ENCODE data around the gene NTM. TPM values are rescaled to one million over a fixed set of nuclear protein-coding genes. Genes with fewer than 3 reads are reported as not detected.

The NTM gene
- total RNA-seq, 2 experiments from 2014 or later: not detected

DNA sequence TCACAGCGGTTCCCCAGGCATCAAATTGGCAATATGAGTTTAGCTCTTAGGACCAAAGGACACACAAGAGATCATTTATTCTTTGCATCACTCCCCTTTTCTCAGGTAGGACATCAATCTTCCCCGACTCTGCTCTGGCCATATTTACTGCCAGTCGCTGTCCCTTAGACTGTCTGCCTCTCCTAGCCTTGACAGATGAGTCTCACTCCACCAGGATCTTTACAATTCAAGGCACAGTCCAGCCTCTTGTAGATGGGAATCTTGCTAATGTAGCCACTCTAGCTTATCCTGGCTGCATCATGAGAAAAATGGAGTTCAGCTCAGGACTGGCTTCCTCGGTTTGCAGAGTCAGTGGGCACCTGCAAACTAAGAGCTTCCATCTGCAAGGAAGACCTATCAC is 915.2 kb downstream of the NTM start:
- no peaks in the 10 kb centered on the region for H3K27me3 Mint-ChIP-seq
- POLR2A ChIA-PET: no interaction called here
- H3K4me3 Mint-ChIP-seq: no peak overlapping the region
- no peaks in the 10 kb centered on the region for H3K4me1 Mint-ChIP-seq
- no peak for ATAC-seq (ENCODE audit: low read depth)
- H3K36me3 Mint-ChIP-seq: no peaks in the 10 kb centered on the region
- H3K9me3 Mint-ChIP-seq: no peaks in the 10 kb centered on the region
- no peak overlapping the region for H3K27ac Mint-ChIP-seq
- DNase-seq: no peak

- Mint-ChIP-seq H3K27me3 (no peaks in the 10 kb centered on the region), H3K36me3 (no peaks in the 10 kb centered on the region), H3K4me1 (no peaks in the 10 kb centered on the region), H3K4me3 (no peak overlapping the region), H3K9me3 (no peaks in the 10 kb centered on the region), H3K27ac (no peak overlapping the region)
- ATAC-seq (ENCODE audit: low read depth): no peak
- DNase-seq: no peak
- POLR2A ChIA-PET: no interaction called here
Observed at GRCh38 chr11:132286106-132286505, 915.7 kb downstream of the NTM start.

DNA sequence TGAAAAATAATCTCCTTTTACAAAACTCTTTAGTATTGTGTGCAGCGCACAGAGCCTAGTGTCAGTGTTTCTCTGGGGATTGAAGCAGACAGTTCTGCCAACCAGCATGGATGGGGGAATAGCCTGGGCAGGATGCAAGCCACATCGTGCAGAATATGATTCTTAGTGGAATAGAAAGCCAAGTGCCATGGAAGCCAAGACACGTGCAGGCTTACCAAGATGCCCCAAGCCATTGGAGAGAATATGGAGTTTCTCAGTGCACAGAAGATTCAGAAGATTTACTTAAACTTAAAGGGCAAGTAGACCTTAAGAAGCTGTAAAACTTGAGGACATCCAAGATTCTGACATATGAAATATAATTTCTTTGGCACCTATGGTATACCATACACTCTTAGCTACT is 917.6 kb downstream of the NTM start:
- POLR2A ChIA-PET: no interaction called here
- H3K27me3 Mint-ChIP-seq: no peaks in the 10 kb centered on the region
- no peaks in the 10 kb centered on the region for H3K36me3 Mint-ChIP-seq
- no peak overlapping the region for H3K4me3 Mint-ChIP-seq
- no peak overlapping the region for H3K27ac Mint-ChIP-seq
- ATAC-seq (ENCODE audit: low read depth) (no peak), DNase-seq (no peak)
- H3K9me3 Mint-ChIP-seq: no peaks in the 10 kb centered on the region
- H3K4me1 Mint-ChIP-seq: no peaks in the 10 kb centered on the region

GRCh38 chr11:132289590-132290256 is 919.3 kb downstream of the NTM start:
- H3K36me3 Mint-ChIP-seq: no peaks in the 10 kb centered on the region
- no peaks in the 10 kb centered on the region for H3K9me3 Mint-ChIP-seq
- no peak overlapping the region for H3K4me3 Mint-ChIP-seq
- DNase-seq (no peak), ATAC-seq (ENCODE audit: low read depth) (no peak)
- no peaks in the 10 kb centered on the region for H3K4me1 Mint-ChIP-seq
- no peaks in the 10 kb centered on the region for H3K27me3 Mint-ChIP-seq
- no peak overlapping the region for H3K27ac Mint-ChIP-seq
- POLR2A ChIA-PET: no interaction called here

DNA sequence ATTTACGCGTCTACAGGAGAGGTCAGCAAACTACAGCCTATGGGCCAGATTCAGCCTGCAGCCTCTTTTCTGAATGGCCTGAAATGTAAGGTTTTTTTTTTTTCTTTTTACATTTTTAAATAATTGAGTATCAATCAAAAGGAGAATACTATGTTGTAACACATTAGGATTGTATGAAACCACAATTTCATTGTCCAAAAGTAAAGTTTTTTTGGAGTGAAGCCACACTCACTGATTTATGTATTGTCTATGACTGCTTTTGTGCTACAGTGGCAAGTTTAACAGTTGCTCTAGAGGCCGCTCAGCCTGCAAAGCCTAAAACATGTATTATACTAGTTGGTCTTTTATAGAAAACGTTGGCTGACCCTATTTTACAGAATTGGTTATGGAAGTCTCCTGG is 923.2 kb downstream of the NTM start:
- Mint-ChIP-seq H3K9me3 (no peaks in the 10 kb centered on the region), H3K36me3 (no peaks in the 10 kb centered on the region), H3K4me1 (no peaks in the 10 kb centered on the region), H3K4me3 (no peak overlapping the region), H3K27ac (no peak overlapping the region), H3K27me3 (no peaks in the 10 kb centered on the region)
- DNase-seq (no peak), ATAC-seq (ENCODE audit: low read depth) (no peak)
- POLR2A ChIA-PET: no interaction called here

DNA sequence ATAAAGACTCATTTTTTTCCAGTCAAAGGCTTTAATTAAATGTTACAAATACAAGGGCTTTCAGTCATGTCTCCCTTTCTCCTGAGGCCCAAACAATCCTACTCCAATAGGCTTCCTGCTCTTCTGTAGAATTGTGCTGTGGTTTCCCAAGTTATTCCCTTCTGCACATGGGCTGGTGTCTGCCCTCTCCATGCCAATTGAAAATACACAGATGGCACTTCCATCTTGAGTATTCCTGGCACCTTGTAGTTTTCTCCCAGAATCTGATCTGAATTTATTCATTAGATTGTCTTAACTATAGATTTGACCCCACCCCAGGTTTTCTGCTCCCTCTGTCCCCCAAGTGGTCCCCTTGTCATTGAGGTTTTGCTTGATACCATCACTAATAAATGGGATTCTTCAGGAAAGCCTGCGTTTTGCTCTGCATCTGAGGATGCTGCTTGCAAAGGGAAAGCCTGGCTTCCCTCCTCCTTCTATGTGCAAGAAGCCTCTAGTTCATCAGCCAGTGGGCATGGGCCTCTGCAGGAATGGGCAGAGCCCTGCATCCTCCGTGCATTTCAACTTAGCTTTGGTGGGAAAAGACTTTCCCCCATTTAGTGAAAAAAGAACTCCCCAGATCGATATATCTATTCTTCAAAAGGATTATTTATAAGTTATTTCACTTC is 926.7 kb downstream of the NTM start:
- Mint-ChIP-seq H3K27me3 (no peaks in the 10 kb centered on the region), H3K36me3 (no peaks in the 10 kb centered on the region), H3K4me3 (no peak overlapping the region), H3K9me3 (no peaks in the 10 kb centered on the region), H3K27ac (no peak overlapping the region), H3K4me1 (no peaks in the 10 kb centered on the region)
- no peak for ATAC-seq (ENCODE audit: low read depth)
- no peak for DNase-seq
- POLR2A ChIA-PET: no interaction called here

- POLR2A ChIA-PET: no interaction called here
- Mint-ChIP-seq H3K27me3 (no peaks in the 10 kb centered on the region), H3K36me3 (no peaks in the 10 kb centered on the region), H3K4me3 (no peak overlapping the region), H3K9me3 (no peaks in the 10 kb centered on the region), H3K4me1 (no peaks in the 10 kb centered on the region), H3K27ac (no peak overlapping the region)
- no peak for ATAC-seq (ENCODE audit: low read depth)
- no peak for DNase-seq
Observed at GRCh38 chr11:132298357-132298756, 927.9 kb downstream of the NTM start.

DNA sequence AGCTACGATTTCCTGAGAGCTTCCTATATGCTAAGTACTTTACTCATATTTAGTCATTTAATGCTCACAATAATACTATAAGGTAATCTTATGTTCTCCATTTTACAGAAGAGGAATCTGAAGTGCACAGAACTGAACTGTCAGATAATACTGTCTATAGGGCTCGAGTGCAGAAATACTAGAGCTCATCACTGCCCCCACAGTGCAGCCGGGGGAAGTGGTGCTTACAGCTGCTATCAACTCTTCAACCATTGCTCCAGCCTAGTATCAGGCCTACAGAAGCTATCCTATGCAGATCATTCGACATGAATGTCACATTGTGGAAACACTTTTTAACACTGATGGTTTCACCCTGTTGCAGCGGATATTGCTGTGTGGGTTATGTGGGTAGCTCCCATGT is 929.9 kb downstream of the NTM start:
- no peak for DNase-seq
- Mint-ChIP-seq H3K4me3 (no peak overlapping the region), H3K9me3 (no peaks in the 10 kb centered on the region), H3K36me3 (no peaks in the 10 kb centered on the region), H3K4me1 (no peaks in the 10 kb centered on the region), H3K27ac (no peak overlapping the region), H3K27me3 (no peaks in the 10 kb centered on the region)
- POLR2A ChIA-PET: no interaction called here
- no peak for ATAC-seq (ENCODE audit: low read depth)

- no peaks in the 10 kb centered on the region for H3K27me3 Mint-ChIP-seq
- H3K27ac Mint-ChIP-seq: no peak overlapping the region
- no peaks in the 10 kb centered on the region for H3K4me1 Mint-ChIP-seq
- H3K9me3 Mint-ChIP-seq: no peaks in the 10 kb centered on the region
- H3K36me3 Mint-ChIP-seq: no peaks in the 10 kb centered on the region
- DNase-seq (no peak), ATAC-seq (ENCODE audit: low read depth) (no peak)
- H3K4me3 Mint-ChIP-seq: no peak overlapping the region
- POLR2A ChIA-PET: no interaction called here
Observed at GRCh38 chr11:132301465-132301864, 931.0 kb downstream of the NTM start.

- POLR2A ChIA-PET: interaction anchor here (0.5 kb wide), 1 partner anchor 1162 kb away, joined by 3 read pairs; no protein-coding TSS in a partner anchor
- Mint-ChIP-seq H3K9me3 (no peaks in the 10 kb centered on the region), H3K36me3 (no peaks in the 10 kb centered on the region), H3K27me3 (no peaks in the 10 kb centered on the region), H3K4me3 (no peak overlapping the region), H3K4me1 (no peaks in the 10 kb centered on the region), H3K27ac (no peak overlapping the region)
- DNase-seq (no peak), ATAC-seq (ENCODE audit: low read depth) (no peak)
Observed at GRCh38 chr11:132301900-132302299, 931.5 kb downstream of the NTM start.

DNA sequence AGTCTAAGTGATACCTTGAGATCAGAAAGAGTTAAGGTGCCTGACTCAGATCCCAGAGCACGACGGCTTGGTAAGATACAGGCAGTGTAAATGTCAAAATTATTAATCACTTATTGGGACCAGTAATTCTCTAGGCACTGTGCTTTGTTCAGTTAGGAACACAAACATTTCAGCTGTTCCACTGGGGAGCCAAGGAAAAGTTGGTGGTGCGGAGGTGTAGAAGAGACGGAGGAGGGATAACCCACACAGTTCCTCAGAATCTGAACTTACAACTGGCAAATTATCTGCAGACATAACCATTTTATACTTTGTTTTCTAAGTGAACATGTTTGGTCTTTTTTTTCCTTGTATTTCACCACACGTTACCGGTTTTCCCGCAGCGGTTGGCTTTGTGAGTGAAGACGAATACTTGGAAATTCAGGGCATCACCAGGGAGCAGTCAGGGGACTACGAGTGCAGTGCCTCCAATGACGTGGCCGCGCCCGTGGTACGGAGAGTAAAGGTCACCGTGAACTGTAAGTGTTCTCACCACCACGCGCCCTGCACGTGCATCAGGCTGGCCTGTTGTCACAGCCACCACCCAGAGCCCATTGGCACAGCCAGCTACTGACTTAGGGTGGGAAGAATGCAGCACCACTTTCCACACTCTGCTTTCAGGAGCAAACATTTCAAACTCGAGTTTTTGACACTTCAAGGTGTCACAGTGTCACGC is 937.0 kb downstream of the NTM start:
- Mint-ChIP-seq H3K4me1 (no peaks in the 10 kb centered on the region), H3K9me3 (no peaks in the 10 kb centered on the region), H3K27me3 (no peaks in the 10 kb centered on the region), H3K27ac (no peak overlapping the region), H3K36me3 (no peaks in the 10 kb centered on the region), H3K4me3 (no peak overlapping the region)
- DNase-seq: no peak
- POLR2A ChIA-PET: no interaction called here
- no peak for ATAC-seq (ENCODE audit: low read depth)

- POLR2A ChIA-PET: no interaction called here
- Mint-ChIP-seq H3K9me3 (no peaks in the 10 kb centered on the region), H3K27me3 (no peaks in the 10 kb centered on the region), H3K27ac (no peak overlapping the region), H3K36me3 (no peaks in the 10 kb centered on the region), H3K4me1 (no peaks in the 10 kb centered on the region), H3K4me3 (no peak overlapping the region)
- no peak for ATAC-seq (ENCODE audit: low read depth)
- DNase-seq: no peak
Observed at GRCh38 chr11:132310390-132311375, 940.3 kb downstream of the NTM start.

GRCh38 chr11:132311703-132312102 is 941.3 kb downstream of the NTM start:
- DNase-seq: no peak
- Mint-ChIP-seq H3K4me3 (no peak overlapping the region), H3K27me3 (no peaks in the 10 kb centered on the region), H3K36me3 (no peaks in the 10 kb centered on the region), H3K9me3 (no peaks in the 10 kb centered on the region), H3K27ac (no peak overlapping the region), H3K4me1 (no peaks in the 10 kb centered on the region)
- ATAC-seq (ENCODE audit: low read depth): no peak
- POLR2A ChIA-PET: no interaction called here
